ENCODE data around the gene MADCAM1.

Gene MADCAM1

GRCh38 chr19:513368-514165 is 17.3 kb downstream of the MADCAM1 start:
- Mint-ChIP-seq H3K4me3 (peak overlapping the region; percentile 55), H3K27ac (peak overlapping the region; percentile 50), H3K27me3 (ENCODE audit: low read depth, poor library complexity) (peaks cover 3% of the 10 kb centered on the region), H3K4me1 (peaks cover 60% of the 10 kb centered on the region), H3K9me3 (no peaks in the 10 kb centered on the region), H3K36me3 (ENCODE audit: low read depth) (peaks cover 21% of the 10 kb centered on the region)
- DNase-seq: no peak
- TF ChIP-seq CTCF (IDR thresholded peaks at IDR 0.05): no peak

GRCh38 chr19:514166-514663 is 17.9 kb downstream of the MADCAM1 start:
- Mint-ChIP-seq H3K36me3 (ENCODE audit: low read depth) (peaks cover 15% of the 10 kb centered on the region), H3K4me1 (peaks cover 54% of the 10 kb centered on the region), H3K27ac (peak overlapping the region; percentile 50), H3K4me3 (peak overlapping the region; percentile 55), H3K9me3 (no peaks in the 10 kb centered on the region), H3K27me3 (ENCODE audit: low read depth, poor library complexity) (peaks cover 3% of the 10 kb centered on the region)
- no peak for DNase-seq
- no peak for TF ChIP-seq CTCF (IDR thresholded peaks at IDR 0.05)

- no peak for TF ChIP-seq CTCF (IDR thresholded peaks at IDR 0.05)
- no peaks in the 10 kb centered on the region for H3K9me3 Mint-ChIP-seq
- peaks cover 8% of the 10 kb centered on the region for H3K27me3 Mint-ChIP-seq (ENCODE audit: low read depth, poor library complexity)
- peaks cover 20% of the 10 kb centered on the region for H3K36me3 Mint-ChIP-seq (ENCODE audit: low read depth)
- no peak overlapping the region for H3K4me3 Mint-ChIP-seq
- peaks cover 42% of the 10 kb centered on the region for H3K4me1 Mint-ChIP-seq
- DNase-seq: peak; percentile 61
- no peak overlapping the region for H3K27ac Mint-ChIP-seq
These were observed 21.7 kb downstream of the MADCAM1 start for GRCh38 chr19:517721-518597.

GRCh38 chr19:518598-519231 is 22.4 kb downstream of the MADCAM1 start:
- peak; percentile 74 for DNase-seq
- no peak overlapping the region for H3K4me3 Mint-ChIP-seq
- no peak for TF ChIP-seq CTCF (IDR thresholded peaks at IDR 0.05)
- no peaks in the 10 kb centered on the region for H3K9me3 Mint-ChIP-seq
- no peak overlapping the region for H3K27ac Mint-ChIP-seq
- peaks cover 6% of the 10 kb centered on the region for H3K27me3 Mint-ChIP-seq (ENCODE audit: low read depth, poor library complexity)
- peaks cover 35% of the 10 kb centered on the region for H3K4me1 Mint-ChIP-seq
- peaks cover 20% of the 10 kb centered on the region for H3K36me3 Mint-ChIP-seq (ENCODE audit: low read depth)

- TF ChIP-seq CTCF (IDR thresholded peaks at IDR 0.05): no peak
- Mint-ChIP-seq H3K4me3 (no peak overlapping the region), H3K9me3 (no peaks in the 10 kb centered on the region), H3K4me1 (peaks cover 33% of the 10 kb centered on the region), H3K27ac (no peak overlapping the region), H3K27me3 (ENCODE audit: low read depth, poor library complexity) (peaks cover 6% of the 10 kb centered on the region), H3K36me3 (ENCODE audit: low read depth) (peaks cover 15% of the 10 kb centered on the region)
- no peak for DNase-seq
These were observed 23.2 kb downstream of the MADCAM1 start for GRCh38 chr19:519449-519865.
